NCI-H2196 treated with DMSO at 0.1 percent for 48 hours (cell line): ENCODE results near the gene LRCH4.

Source experiments
- DNase-seq: peaks from one replicate; lab custom pipeline; 2025; ENCODE audit not compliant: unreplicated experiment; lab: John Stamatoyannopoulos, UW

Gene LRCH4

DNA sequence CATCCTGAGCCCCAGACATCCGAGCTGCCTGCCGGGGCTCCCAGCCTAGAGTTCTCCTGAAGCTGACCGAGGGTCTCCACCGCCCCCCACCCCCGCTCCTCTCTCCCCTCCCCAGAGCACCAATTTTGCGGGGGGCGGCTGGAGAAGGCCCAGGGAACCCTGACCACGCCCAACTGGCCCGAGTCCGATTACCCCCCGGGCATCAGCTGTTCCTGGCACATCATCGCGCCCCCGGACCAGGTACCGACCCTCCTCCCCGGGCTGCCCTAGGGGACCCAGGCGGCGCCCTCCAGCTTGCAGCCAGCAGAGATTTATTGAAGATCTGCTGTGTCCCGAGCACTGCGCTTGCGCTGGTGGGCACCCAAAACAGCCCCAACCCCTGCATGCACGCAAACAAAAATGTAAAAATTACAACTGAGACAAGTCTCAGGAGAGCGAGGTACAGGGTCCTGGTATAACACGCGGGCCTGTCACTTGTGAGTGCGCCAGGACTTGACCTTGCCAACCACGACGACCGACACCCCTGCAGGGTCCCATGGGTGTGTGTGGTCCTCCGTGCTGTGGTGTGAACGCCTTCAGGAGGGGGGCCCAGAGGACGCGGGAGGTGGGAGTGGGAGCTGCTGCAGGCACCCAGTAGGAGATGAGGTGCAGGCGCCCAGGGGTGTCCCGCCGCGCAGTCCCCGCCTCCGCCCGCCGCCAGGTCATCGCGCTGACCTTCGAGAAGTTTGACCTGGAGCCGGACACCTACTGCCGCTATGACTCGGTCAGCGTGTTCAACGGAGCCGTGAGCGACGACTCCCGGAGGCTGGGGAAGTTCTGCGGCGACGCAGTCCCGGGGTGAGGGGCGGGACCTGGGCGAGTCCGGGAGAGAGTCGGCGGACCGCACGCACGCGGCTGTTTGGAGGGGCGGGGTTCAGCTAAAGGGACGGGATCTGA is 19.3 kb upstream of the LRCH4 start:
- no peak for DNase-seq

GRCh38 chr7:100604028-100604975 is 18.4 kb upstream of the LRCH4 start:
- DNase-seq: peak; percentile 61

GRCh38 chr7:100603726-100604027 is 17.7 kb upstream of the LRCH4 start:
- no peak for DNase-seq

- DNase-seq: no peak
Measured at GRCh38 chr7:100602889-100603725, 17.2 kb upstream of the LRCH4 start.

- no peak for DNase-seq
Measured at GRCh38 chr7:100600730-100601038, 14.8 kb upstream of the LRCH4 start.

- DNase-seq: no peak
Measured at GRCh38 chr7:100599911-100600729, 14.2 kb upstream of the LRCH4 start.

- DNase-seq: no peak
Measured at GRCh38 chr7:100598425-100598824, 12.5 kb upstream of the LRCH4 start.

- DNase-seq: no peak
Measured at GRCh38 chr7:100595188-100595587, 9.3 kb upstream of the LRCH4 start.

DNA sequence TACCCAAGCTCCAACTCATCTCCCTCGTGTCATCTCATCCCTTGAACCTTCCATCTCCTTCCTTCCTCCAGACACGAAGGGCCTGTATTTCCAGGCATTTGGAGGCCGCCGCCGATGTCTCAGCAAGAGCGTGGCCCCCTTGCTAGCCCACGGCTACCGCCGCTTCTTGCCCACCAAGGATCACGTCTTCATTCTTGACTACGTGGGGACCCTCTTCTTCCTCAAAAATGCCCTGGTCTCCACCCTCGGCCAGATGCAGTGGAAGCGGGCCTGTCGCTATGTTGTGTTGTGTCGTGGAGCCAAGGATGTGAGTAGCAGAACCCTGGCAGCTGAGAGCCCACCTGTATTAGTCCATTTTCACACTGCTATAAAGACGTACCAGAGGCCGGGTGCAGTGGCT is 5.7 kb upstream of the LRCH4 start:
- no peak for DNase-seq

GRCh38 chr7:100590077-100590737 is 4.3 kb upstream of the LRCH4 start:
- no peak for DNase-seq

- no peak for DNase-seq
Measured at GRCh38 chr7:100589341-100589947, 3.5 kb upstream of the LRCH4 start.

- DNase-seq: no peak
Measured at GRCh38 chr7:100588438-100588837, 2.5 kb upstream of the LRCH4 start.

DNA sequence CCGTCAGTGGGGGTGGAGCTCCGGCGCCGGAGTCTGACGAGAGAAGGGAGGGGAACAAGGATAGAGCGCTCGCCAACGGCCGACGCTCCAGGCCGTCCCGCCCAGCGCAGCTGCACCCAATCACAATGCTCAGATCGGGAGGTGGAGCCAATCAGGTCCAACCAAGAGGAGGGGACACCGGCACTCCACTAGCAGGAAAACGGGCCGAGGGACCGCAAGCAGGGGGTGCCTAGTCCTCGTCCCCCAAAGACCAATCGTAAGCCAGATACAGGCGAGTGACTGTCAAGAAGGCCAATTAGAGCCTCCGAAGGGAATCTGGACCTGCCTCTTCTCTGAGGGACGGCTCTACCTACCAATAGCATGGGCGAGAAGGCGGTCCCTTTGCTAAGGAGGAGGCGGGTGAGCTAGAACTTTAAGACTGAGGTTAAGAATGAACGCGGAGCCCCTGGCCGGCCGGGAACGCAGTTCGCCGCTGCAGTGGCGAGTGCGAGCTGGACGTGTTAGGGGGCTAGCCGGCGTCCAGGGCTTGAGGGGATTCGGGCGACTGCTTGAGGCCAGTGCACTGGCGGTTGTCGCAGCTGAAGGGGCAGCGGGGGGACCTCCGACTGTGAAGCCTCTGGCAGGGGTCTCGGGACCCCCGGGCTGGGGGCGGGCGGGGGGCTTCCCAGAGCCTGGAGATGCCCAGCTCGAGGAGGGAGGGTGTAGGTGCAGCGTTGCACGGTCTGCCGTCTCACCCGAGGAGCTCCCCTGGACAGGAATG is 517 bp upstream of the LRCH4 start, which contains the start of gene FBXO24:
Gene FBXO24, plus strand, starts transcription at position 63 of the 760 bp plus-strand sequence. Its CDS starts 298 bp downstream, at position 361.
- DNase-seq: peak; percentile 99

DNA sequence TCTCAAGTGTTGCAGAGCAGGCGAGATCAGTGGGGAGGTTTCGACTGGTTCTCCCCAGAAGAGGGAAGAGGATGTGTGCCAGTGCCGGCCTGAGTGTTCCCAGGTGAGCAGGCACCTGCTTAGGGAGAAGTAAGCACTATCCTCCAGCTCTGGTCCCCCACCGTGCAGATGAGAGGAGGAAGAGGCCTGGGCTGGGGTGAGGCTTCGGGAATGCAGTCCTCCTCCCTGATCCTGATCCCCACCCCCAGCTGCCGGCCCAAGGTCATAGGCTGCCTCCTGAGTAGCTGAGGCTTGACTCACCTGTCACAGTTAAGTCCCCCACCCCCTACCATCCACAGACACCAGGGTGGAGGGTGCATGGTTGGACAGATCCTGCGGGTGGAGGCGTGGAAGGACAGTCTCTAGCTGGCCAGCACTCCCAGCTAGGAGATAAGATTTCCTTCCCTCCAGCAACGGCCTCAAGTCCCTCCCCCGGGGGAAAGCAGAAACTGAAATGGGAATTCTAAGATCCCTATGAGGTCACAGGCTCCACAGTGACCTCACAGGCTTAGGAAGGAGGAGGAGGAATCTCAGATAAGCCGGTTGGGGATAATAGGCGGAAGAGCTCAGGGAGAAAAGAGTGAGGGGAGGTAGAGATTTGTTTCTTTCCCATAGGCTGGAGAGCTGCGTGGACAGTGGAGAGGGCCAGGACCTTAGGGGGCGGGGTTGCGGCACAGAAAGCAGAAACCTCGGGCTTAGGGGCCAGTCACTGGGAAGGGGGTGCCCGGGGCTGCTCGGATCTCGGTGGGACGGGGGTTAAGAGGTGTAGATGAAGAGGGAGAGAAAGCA is 1.0 kb downstream of the LRCH4 start:
- peak; percentile 36 for DNase-seq

DNA sequence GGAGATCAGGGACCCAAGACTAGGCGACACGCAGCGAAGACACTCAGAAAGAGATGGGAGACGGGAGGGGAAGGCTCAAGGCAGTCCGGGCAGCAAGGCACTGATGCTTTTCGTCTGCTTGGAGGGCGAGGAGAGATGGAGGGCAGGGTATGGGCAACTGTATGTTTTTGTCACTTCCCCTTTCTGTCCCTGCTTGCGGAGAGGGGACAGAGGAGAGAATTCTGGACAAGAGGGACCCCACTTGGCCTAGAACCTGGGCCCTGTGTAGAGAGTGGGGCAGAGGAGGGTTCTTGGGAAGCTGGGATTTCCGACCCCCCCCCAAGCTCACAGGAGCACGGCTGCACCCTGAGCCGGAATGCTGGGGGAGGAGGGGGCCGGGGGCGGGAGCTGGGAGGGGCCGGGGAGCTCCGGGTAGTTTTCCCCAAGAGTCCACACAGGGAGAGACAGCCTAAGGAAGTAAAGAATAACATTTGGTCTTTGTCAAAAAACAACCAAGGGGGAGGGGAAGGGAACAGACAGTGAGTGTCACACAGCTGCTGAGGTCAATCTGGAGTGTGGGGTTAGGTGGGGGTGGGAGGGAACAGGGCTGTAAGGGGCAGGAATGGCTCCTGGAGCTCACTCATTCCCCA is 1.8 kb downstream of the LRCH4 start:
- DNase-seq: no peak

GRCh38 chr7:100583132-100584053 is 2.5 kb downstream of the LRCH4 start:
- no peak for DNase-seq
